ENCODE data around the gene SLC25A11. TPM values are rescaled to one million over a fixed set of nuclear protein-coding genes. Genes with fewer than 3 reads are reported as not detected.

Gene SLC25A11
- total RNA-seq, 4 donors from 2014 or later = 62.4 to 120 (median 83.9) TPM

GRCh38 chr17:4934173-4934979 lies 5.5 kb downstream of the SLC25A11 start:
- H3K27ac ChIP-seq = peak overlapping the region in 1 of 4 donors; percentile 4
- H3K36me3 ChIP-seq = peaks cover 0 to 9% (median 4%) of the 10 kb centered on the region in 4 donors
- H3K4me1 ChIP-seq = peaks cover 17 to 23% (median 19%) of the 10 kb centered on the region in 4 donors
- TF ChIP-seq POLR2A (IDR thresholded peaks at IDR 0.05) (no peak), EP300 (IDR thresholded peaks at IDR 0.05; ENCODE audit: low read depth) (no peak), POLR2AphosphoS5 (IDR thresholded peaks at IDR 0.05) (no peak), CTCF (IDR thresholded peaks at IDR 0.05) (no peak)
- no peaks in the 10 kb centered on the region for H3K9me3 ChIP-seq
- H3K27me3 ChIP-seq = no peaks in the 10 kb centered on the region
- intact Hi-C loops (cut with DNase I; ENCODE audit: low total_unique reads) = loop anchor here (10.0 kb wide), 1 partner anchor 50 kb away; the partner anchor contains the start of gene CAMTA2
- in situ Hi-C loops (cut with MboI; ENCODE audit: low pct_ligation_motif_present in 1 of 4, low pct_unique_long_range_greater_than_20kb in 1 of 4, low sequenced_read_pairs in 3 of 4) = no loop called here
- WGBS, 2 donors (ENCODE audit: low coverage in 1 of 2) = 31 to 58% methylated on average over 4 to 14 of the region's 14 CpGs
- H3K4me3 ChIP-seq = no peak overlapping the region
- peak; percentile 65 for DNase-seq

- H3K4me1 ChIP-seq = peaks cover 11 to 16% (median 14%) of the 10 kb centered on the region in 4 donors
- DNase-seq = no peak
- H3K36me3 ChIP-seq = peaks cover 0 to 9% (median 4%) of the 10 kb centered on the region in 4 donors
- in situ Hi-C loops (cut with MboI; ENCODE audit: low pct_ligation_motif_present in 1 of 4, low pct_unique_long_range_greater_than_20kb in 1 of 4, low sequenced_read_pairs in 3 of 4) = no loop called here
- intact Hi-C loops (cut with DNase I; ENCODE audit: low total_unique reads) = loop anchor here (10.0 kb wide), 1 partner anchor 51 kb away; the partner anchor contains the start of gene CAMTA2
- no peak overlapping the region for H3K27ac ChIP-seq
- TF ChIP-seq EP300 (IDR thresholded peaks at IDR 0.05; ENCODE audit: low read depth) (no peak), POLR2AphosphoS5 (IDR thresholded peaks at IDR 0.05) (no peak), CTCF (IDR thresholded peaks at IDR 0.05) (no peak), POLR2A (IDR thresholded peaks at IDR 0.05) (no peak)
- 76% methylated on average over 12 of the region's 16 CpGs; no CpG with 5 or more reads in 1 of the 2 donors for WGBS, 2 donors (ENCODE audit: low coverage in 1 of 2)
- H3K27me3 ChIP-seq = no peaks in the 10 kb centered on the region
- no peak overlapping the region for H3K4me3 ChIP-seq
- H3K9me3 ChIP-seq = no peaks in the 10 kb centered on the region
Measured at GRCh38 chr17:4933646-4934045, 6.2 kb downstream of the SLC25A11 start.

DNA sequence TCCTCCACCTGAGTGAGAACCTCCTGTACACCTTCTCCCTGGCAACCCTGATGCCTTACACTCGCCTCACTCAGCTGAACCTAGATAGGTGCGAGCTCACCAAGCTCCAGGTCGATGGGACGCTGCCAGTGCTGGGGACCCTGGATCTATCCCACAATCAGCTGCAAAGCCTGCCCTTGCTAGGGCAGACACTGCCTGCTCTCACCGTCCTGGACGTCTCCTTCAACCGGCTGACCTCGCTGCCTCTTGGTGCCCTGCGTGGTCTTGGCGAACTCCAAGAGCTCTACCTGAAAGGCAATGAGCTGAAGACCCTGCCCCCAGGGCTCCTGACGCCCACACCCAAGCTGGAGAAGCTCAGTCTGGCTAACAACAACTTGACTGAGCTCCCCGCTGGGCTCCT lies 7.1 kb downstream of the SLC25A11 start:
- Histone ChIP-seq H3K27me3 (no peaks in the 10 kb centered on the region), H3K9me3 (no peaks in the 10 kb centered on the region), H3K27ac (no peak overlapping the region), H3K36me3 (peaks cover 0 to 9% (median 3%) of the 10 kb centered on the region in 4 donors), H3K4me1 (peaks cover 3 to 8% (median 7%) of the 10 kb centered on the region in 4 donors), H3K4me3 (no peak overlapping the region)
- in situ Hi-C loops (cut with MboI; ENCODE audit: low pct_ligation_motif_present in 1 of 4, low pct_unique_long_range_greater_than_20kb in 1 of 4, low sequenced_read_pairs in 3 of 4) = no loop called here
- WGBS, 2 donors (ENCODE audit: low coverage in 1 of 2) = 90% methylated on average over 9 of the region's 12 CpGs; no CpG with 5 or more reads in 1 of the 2 donors
- intact Hi-C loops (cut with DNase I; ENCODE audit: low total_unique reads) = loop anchor here (10.0 kb wide), 1 partner anchor 52 kb away; the partner anchor contains the start of gene CAMTA2
- no peak for TF ChIP-seq POLR2A (IDR thresholded peaks at IDR 0.05)
- no peak for TF ChIP-seq CTCF (IDR thresholded peaks at IDR 0.05)
- no peak for TF ChIP-seq POLR2AphosphoS5 (IDR thresholded peaks at IDR 0.05)
- no peak for TF ChIP-seq EP300 (IDR thresholded peaks at IDR 0.05; ENCODE audit: low read depth)
- DNase-seq = no peak

DNA sequence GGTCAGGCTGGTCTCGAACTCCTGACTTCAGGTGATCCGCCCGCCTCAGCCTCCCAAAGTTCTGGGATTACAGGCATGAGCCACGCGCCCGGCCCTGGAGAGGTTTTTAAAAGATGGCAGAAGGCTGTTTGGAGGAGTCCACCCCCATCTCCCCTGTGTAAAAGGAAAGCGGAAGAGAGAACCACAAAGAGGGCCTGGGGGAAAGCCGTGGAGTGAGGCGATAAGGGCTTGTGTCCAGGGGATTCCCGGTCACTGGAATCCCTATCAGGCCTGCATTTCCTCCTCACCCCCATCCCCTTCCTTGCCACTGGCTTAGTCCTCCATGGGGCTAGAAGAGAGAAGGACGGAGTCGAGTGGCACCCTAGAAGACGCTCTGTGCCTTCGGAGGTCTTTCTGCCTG lies 7.9 kb downstream of the SLC25A11 start, which contains the start of gene GP1BA:
Gene GP1BA, plus strand, starts transcription at position 315 of the 400 bp plus-strand sequence. CDS start 328 bp downstream, outside the sequence.
- intact Hi-C loops (cut with DNase I; ENCODE audit: low total_unique reads) = loop anchor here (10.0 kb wide), 1 partner anchor 53 kb away; the partner anchor contains the start of gene CAMTA2
- no peak for DNase-seq
- WGBS, 2 donors (ENCODE audit: low coverage in 1 of 2) = 67 to 79% methylated on average over 3 to 14 of the region's 14 CpGs
- Histone ChIP-seq H3K4me3 (no peak within 1 kb of the TSS), H3K27ac (no peak within 1 kb of the TSS), H3K36me3 (peaks cover 0 to 1% (median 0%) of the 10 kb centered on the region in 4 donors), H3K27me3 (no peaks in the 10 kb centered on the region), H3K9me3 (no peaks in the 10 kb centered on the region), H3K4me1 (peaks cover 3 to 8% (median 7%) of the 10 kb centered on the region in 4 donors)
- TF ChIP-seq POLR2AphosphoS5 (IDR thresholded peaks at IDR 0.05) (no peak), CTCF (IDR thresholded peaks at IDR 0.05) (no peak), POLR2A (IDR thresholded peaks at IDR 0.05) (no peak), EP300 (IDR thresholded peaks at IDR 0.05; ENCODE audit: low read depth) (no peak)
- in situ Hi-C loops (cut with MboI; ENCODE audit: low pct_ligation_motif_present in 1 of 4, low pct_unique_long_range_greater_than_20kb in 1 of 4, low sequenced_read_pairs in 3 of 4) = no loop called here

All from transverse colon (tissue), 4 donors.